ENCODE measurements around the gene MALSU1.

MALSU1 gene

GRCh38 chr7:23341846-23342598 is 42.9 kb downstream of the MALSU1 start:
- H3K27ac Mint-ChIP-seq, result no peak overlapping the region
- no peaks in the 10 kb centered on the region for H3K9me3 Mint-ChIP-seq
- H3K36me3 Mint-ChIP-seq, result peaks cover 5% of the 10 kb centered on the region

DNA sequence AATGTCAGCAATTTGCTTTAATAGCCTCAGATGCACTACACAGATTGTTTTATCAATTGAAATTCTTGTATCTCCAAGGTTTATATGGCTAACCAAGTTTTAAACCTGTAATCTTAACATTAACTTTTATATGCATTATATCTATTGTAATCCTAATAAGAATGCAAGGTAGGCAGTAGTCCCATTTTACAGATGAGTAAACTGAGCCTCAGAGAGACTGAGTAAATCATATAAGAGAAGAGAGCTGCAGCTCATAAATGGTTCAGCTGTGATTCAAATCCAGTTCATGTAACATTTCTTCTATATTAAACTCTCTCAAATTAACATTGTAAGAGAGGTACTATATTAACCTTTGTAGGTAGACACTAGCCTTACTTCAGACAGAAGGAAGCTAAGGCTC is 44.0 kb downstream of the MALSU1 start:
- no peak overlapping the region for H3K4me3 Mint-ChIP-seq
- no peaks in the 10 kb centered on the region for H3K9me3 Mint-ChIP-seq
- H3K36me3 Mint-ChIP-seq, result peaks cover 4% of the 10 kb centered on the region
- peaks cover 31% of the 10 kb centered on the region for H3K4me1 Mint-ChIP-seq
- no peaks in the 10 kb centered on the region for H3K27me3 Mint-ChIP-seq
- no peak overlapping the region for H3K27ac Mint-ChIP-seq

More at GRCh38 chr7:23341846-23342598, 42.9 kb downstream of the MALSU1 start:
- Mint-ChIP-seq H3K4me1 (peaks cover 21% of the 10 kb centered on the region), H3K27me3 (no peaks in the 10 kb centered on the region), H3K4me3 (no peak overlapping the region)

GRCh38 chr7:23343806-23344475 is 44.8 kb downstream of the MALSU1 start:
- Mint-ChIP-seq H3K27ac (no peak overlapping the region), H3K36me3 (peaks cover 4% of the 10 kb centered on the region), H3K9me3 (no peaks in the 10 kb centered on the region), H3K4me3 (no peak overlapping the region), H3K4me1 (peaks cover 31% of the 10 kb centered on the region), H3K27me3 (no peaks in the 10 kb centered on the region)

DNA sequence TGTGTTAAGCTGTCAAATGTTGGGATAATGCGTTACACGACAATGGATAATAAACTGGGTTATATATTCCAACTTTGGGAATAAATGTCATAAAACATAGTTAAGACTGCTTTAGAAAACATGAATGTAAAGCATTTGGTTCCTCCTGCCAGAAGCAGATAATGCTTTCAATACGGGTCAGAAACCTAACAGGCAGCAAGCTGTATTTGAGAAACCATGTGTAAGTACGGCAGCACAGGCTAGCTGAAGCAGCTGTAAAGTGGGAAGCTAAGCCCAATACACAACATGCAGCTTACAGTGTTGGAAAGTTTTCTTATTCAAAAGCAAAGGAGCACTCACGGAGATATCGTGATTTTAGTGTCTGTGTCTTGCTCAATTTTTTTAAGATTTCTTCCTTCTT is 46.5 kb downstream of the MALSU1 start:
- Mint-ChIP-seq H3K4me3 (peak overlapping the region; percentile 86), H3K9me3 (no peaks in the 10 kb centered on the region), H3K36me3 (peaks cover 4% of the 10 kb centered on the region), H3K27ac (peak overlapping the region; percentile 85), H3K27me3 (no peaks in the 10 kb centered on the region), H3K4me1 (peaks cover 31% of the 10 kb centered on the region)

GRCh38 chr7:23346316-23346715 is 47.2 kb downstream of the MALSU1 start:
- Mint-ChIP-seq H3K36me3 (peaks cover 4% of the 10 kb centered on the region), H3K4me1 (peaks cover 31% of the 10 kb centered on the region)

GRCh38 chr7:23347033-23347681 is 48.0 kb downstream of the MALSU1 start:
- Mint-ChIP-seq H3K4me1 (peaks cover 31% of the 10 kb centered on the region), H3K9me3 (no peaks in the 10 kb centered on the region), H3K36me3 (peaks cover 4% of the 10 kb centered on the region), H3K27me3 (no peaks in the 10 kb centered on the region), H3K4me3 (peak overlapping the region; percentile 61), H3K27ac (peak overlapping the region; percentile 12)

More at GRCh38 chr7:23346316-23346715, 47.2 kb downstream of the MALSU1 start:
- peak overlapping the region; percentile 85 for H3K27ac Mint-ChIP-seq
- H3K27me3 Mint-ChIP-seq, result no peaks in the 10 kb centered on the region
- no peaks in the 10 kb centered on the region for H3K9me3 Mint-ChIP-seq
- H3K4me3 Mint-ChIP-seq, result peak overlapping the region; percentile 86

DNA sequence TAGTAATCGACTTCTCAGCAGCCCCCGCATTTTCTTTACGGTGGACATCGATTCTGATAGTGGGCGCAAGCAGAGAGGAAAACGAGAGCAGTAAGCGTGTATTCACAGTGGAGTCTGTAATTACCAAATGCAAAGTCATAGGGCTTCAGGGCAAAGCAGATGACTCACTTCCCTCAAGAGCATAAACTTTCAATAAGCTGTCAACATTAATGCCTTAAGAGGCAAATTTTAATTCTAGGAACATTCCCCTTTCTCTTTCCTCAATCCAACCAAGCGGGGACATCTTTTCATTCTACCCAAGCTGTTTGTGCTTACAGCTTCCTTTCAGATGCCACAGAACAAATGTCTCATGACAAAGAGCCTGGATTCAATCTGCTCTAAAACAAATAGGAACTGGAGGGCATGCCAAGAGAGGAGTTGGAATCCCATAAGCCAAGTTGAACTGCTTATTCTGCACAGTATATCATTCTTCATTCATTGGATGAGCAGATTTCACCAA is 48.6 kb downstream of the MALSU1 start:
- Mint-ChIP-seq H3K27me3 (no peaks in the 10 kb centered on the region), H3K9me3 (no peaks in the 10 kb centered on the region), H3K4me1 (peaks cover 31% of the 10 kb centered on the region), H3K4me3 (no peak overlapping the region), H3K27ac (peak overlapping the region; percentile 12), H3K36me3 (peaks cover 4% of the 10 kb centered on the region)

DNA sequence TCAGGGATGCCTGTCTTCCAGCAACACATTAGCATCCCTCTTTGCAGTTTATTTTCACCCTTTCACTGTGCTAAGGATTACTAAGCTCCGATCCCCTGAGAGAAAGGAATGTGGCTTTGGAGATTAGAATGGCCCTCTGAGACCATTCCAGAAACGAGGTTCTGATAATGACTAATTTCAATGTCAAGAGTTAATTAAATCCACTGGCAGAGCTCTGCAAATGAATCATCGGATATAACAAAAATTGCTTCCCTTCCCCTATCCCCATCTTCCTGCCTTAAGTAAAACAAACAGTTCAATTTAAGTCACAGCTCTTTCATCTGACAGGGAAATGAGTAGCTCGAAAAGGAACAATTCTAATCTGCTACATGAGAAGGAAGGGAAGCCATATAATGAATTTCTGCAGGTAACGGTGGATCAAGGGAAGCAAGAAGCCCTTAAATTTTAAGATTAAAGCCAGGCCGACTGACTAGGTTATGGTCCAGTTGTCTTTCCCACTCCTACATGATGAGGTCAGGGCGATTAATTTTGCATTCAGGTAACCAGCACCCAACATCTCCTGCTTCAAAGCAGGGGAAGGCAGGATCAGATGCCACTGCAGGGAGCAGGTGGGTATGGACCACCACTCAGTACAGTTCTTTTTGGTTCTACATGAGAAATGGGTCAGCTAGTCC is 50.5 kb downstream of the MALSU1 start:
- Mint-ChIP-seq H3K36me3 (peaks cover 4% of the 10 kb centered on the region), H3K4me1 (peaks cover 31% of the 10 kb centered on the region), H3K27me3 (no peaks in the 10 kb centered on the region), H3K9me3 (no peaks in the 10 kb centered on the region), H3K27ac (no peak overlapping the region), H3K4me3 (no peak overlapping the region)

GRCh38 chr7:23350466-23350865 is 51.3 kb downstream of the MALSU1 start:
- H3K36me3 Mint-ChIP-seq, result peaks cover 4% of the 10 kb centered on the region
- H3K4me1 Mint-ChIP-seq, result peaks cover 24% of the 10 kb centered on the region
- no peak overlapping the region for H3K4me3 Mint-ChIP-seq
- peak overlapping the region; percentile 38 for H3K27ac Mint-ChIP-seq
- H3K27me3 Mint-ChIP-seq, result no peaks in the 10 kb centered on the region
- H3K9me3 Mint-ChIP-seq, result no peaks in the 10 kb centered on the region

- Mint-ChIP-seq H3K36me3 (no peaks in the 10 kb centered on the region), H3K9me3 (no peaks in the 10 kb centered on the region), H3K4me3 (no peak overlapping the region), H3K27me3 (no peaks in the 10 kb centered on the region), H3K27ac (no peak overlapping the region), H3K4me1 (peaks cover 19% of the 10 kb centered on the region)
Measured at GRCh38 chr7:23353172-23353571, 54.0 kb downstream of the MALSU1 start.

- H3K27ac Mint-ChIP-seq, result no peak overlapping the region
- no peaks in the 10 kb centered on the region for H3K36me3 Mint-ChIP-seq
- peaks cover 19% of the 10 kb centered on the region for H3K4me1 Mint-ChIP-seq
- no peaks in the 10 kb centered on the region for H3K27me3 Mint-ChIP-seq
- H3K9me3 Mint-ChIP-seq, result no peaks in the 10 kb centered on the region
- H3K4me3 Mint-ChIP-seq, result no peak overlapping the region
Measured at GRCh38 chr7:23356168-23356567, 57.0 kb downstream of the MALSU1 start.

GRCh38 chr7:23356726-23357125 is 57.6 kb downstream of the MALSU1 start:
- H3K4me3 Mint-ChIP-seq, result no peak overlapping the region

GRCh38 chr7:23357190-23358093 is 58.3 kb downstream of the MALSU1 start:
- no peaks in the 10 kb centered on the region for H3K9me3 Mint-ChIP-seq

More at GRCh38 chr7:23356726-23357125, 57.6 kb downstream of the MALSU1 start:
- no peaks in the 10 kb centered on the region for H3K27me3 Mint-ChIP-seq
- H3K27ac Mint-ChIP-seq, result no peak overlapping the region
- no peaks in the 10 kb centered on the region for H3K36me3 Mint-ChIP-seq
- no peaks in the 10 kb centered on the region for H3K9me3 Mint-ChIP-seq
- H3K4me1 Mint-ChIP-seq, result peaks cover 19% of the 10 kb centered on the region

DNA sequence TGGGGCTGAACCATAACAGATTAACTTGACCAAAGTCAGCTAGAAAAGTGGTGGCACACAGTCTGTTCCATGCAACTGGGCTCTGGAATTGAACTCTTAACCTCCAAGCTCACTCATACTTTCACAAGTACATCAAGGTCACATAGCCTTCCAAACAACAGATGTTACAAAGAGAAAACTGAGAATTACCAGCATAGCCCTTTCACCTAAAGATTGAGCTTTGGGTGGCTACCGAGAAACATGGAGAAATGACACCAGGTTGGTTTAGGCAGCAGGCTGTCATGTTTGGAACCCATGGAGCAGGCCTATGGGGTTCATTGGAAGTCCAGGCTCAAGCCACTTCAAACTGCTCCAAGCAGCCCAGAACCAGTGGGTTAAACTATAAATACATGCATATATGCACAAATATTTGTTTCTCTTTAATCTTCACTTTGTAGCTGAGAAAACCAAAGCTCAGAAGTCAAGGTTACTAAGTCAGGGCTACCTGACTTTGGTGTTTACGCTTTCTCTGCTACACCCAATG is 59.1 kb downstream of the MALSU1 start:
- H3K27ac Mint-ChIP-seq, result no peak overlapping the region
- no peaks in the 10 kb centered on the region for H3K27me3 Mint-ChIP-seq
- no peaks in the 10 kb centered on the region for H3K36me3 Mint-ChIP-seq
- peaks cover 19% of the 10 kb centered on the region for H3K4me1 Mint-ChIP-seq
- H3K9me3 Mint-ChIP-seq, result no peaks in the 10 kb centered on the region
- no peak overlapping the region for H3K4me3 Mint-ChIP-seq

More at GRCh38 chr7:23357190-23358093, 58.3 kb downstream of the MALSU1 start:
- Mint-ChIP-seq H3K36me3 (no peaks in the 10 kb centered on the region), H3K4me1 (peaks cover 19% of the 10 kb centered on the region), H3K27me3 (no peaks in the 10 kb centered on the region), H3K27ac (peak overlapping the region; percentile 35), H3K4me3 (no peak overlapping the region)

Data from activated naive CD4-positive, alpha-beta T cell treated with anti-CD3 and anti-CD28 coated beads, Interleukin-2, amount 50 U/mL, for 24 hours (primary cell).